NK-92 (cell line): Measurements from ENCODE around the gene NXNL1.

Experiments
- DNase-seq: peaks from one replicate; lab custom pipeline; 2025; ENCODE audit not compliant: unreplicated experiment; lab: John Stamatoyannopoulos, UW

Gene NXNL1

DNA sequence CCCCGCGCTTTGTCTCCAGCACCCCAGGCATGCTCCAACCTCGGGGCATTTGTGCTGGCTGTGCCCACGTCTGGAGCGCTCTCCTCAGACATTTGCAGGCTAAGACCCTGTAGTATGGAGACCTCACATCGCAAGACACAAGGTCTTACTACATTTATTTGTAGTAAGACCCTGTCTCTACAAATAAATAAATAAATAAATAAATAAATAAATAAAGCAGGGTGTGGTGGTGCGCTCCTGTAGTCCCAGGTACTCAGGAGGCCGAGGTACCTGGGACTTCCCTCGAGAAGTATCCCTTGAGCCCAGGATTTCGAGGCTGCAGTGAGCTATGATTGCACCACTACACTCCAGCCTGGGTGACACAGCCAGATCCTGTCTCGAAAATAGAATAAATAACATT, 4.6 kb downstream of the NXNL1 start:
- no peak for DNase-seq

GRCh38 chr19:17455308-17456123, 5.2 kb downstream of the NXNL1 start:
- DNase-seq: no peak

- DNase-seq: no peak
Observed at GRCh38 chr19:17454576-17455071, 6.1 kb downstream of the NXNL1 start.

- DNase-seq: no peak
Observed at GRCh38 chr19:17451820-17452219, 8.9 kb downstream of the NXNL1 start.

DNA sequence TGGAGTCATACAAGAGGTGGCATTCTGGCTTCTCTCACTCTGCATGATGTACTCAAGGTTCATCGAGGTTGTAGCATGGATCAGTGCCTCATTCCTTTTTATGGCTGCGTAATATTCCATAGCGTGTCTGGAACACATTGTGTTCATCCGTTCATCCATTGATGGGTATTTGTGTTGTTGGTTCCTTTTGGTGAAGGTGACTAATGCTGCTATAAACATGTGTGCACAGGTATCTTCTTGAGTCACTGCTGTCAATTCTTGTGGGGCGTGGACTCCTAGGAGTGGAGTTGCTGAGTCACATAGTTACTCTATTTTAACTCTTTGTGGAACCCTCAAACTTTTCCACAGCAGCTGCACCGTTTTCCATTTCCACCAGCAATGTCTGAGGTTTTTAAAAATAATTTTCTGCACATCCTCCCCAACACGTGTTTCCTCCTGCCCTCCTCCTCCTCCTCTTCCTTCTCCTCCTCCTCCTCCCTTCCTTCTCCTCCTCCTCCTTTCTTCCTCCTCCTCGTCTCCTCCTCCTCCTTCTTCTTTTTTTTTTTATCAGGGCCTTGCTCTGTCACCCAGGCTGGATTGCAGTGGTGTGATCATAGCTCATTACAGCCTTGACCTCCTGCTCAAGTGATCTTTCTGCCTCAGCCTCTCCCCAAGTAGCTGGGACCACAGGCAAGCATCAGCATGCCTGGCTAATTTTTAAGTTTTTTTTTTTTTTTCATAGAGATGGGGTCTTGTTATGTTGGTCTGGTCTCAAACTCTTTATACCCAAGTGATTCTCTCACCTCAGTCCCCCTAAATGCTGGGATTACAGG, 10.3 kb downstream of the NXNL1 start:
- DNase-seq: no peak

GRCh38 chr19:17448131-17448967, 12.4 kb downstream of the NXNL1 start, which contains the start of gene TMEM221:
TMEM221 (minus strand) TSS chr19:17448668; CDS start chr19:17448462, 206 bp downstream.
- DNase-seq: no peak

DNA sequence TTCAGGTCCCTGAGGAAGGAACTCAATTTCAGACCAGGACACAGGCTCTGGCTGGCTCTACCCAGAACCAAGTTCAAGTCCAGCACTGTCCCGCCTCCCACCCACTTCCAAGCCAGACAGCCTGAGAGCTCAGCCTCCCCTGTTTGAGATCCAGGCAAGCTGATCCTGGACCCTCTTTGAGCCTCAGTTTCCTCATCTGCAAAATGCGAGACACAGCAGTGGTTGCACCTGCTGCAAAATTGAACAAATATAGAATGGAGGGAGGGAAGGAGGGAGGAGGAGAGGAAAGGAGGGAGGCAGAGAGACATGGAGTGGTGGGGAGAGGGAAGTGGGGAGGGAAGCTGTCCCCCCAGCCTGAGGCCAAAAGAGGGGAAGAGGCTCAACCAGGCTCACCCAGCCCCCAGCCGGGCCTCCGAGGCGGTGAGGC, 13.0 kb downstream of the NXNL1 start:
- no peak for DNase-seq

DNA sequence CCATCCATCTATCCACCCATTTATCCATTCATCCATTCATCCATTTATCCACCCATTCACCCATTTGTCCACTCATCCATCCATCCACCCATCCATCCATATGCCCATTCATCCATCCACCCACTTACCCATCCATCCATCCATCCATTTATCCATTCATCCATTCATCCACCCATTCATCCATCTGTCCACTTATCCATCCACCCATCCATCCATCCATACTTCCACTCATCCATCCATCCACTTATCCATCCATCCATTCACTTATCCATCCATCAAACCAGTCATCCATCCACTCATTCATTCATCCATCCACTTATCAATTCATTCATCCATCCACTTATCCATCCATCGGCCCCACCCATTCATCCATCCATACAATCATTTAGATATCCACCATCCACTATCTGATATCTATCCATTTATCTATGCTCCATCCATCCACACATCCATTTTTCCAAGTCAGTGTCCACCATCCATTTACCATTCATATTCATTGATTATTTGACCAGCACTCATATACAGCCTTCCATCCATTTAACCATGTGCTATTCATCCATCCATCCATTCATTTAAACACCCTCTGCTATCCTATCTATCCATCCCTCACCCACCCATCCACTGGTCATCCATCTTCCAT, 15.1 kb downstream of the NXNL1 start:
- DNase-seq: no peak

- no peak for DNase-seq
Observed at GRCh38 chr19:17441241-17442021, 19.3 kb downstream of the NXNL1 start.

DNA sequence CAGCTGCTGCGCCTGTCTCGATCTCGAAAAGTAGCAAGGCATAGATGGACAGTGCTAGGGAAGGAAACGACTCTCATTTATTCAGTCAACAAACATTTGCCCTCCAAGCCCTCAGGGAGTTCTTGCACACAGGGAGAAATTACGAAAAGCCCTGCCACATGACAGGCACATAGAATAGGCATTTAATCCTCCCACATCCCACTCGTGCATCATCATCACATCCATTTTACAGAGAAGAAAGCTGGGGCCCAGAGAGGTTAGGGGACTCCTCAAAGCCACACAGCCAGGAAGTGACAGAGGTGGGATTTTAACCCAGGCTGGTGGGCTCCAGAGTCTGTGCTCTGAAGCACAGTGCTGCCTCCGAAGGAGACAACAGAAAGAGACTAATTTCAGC, 23.9 kb downstream of the NXNL1 start:
- DNase-seq: no peak

DNA sequence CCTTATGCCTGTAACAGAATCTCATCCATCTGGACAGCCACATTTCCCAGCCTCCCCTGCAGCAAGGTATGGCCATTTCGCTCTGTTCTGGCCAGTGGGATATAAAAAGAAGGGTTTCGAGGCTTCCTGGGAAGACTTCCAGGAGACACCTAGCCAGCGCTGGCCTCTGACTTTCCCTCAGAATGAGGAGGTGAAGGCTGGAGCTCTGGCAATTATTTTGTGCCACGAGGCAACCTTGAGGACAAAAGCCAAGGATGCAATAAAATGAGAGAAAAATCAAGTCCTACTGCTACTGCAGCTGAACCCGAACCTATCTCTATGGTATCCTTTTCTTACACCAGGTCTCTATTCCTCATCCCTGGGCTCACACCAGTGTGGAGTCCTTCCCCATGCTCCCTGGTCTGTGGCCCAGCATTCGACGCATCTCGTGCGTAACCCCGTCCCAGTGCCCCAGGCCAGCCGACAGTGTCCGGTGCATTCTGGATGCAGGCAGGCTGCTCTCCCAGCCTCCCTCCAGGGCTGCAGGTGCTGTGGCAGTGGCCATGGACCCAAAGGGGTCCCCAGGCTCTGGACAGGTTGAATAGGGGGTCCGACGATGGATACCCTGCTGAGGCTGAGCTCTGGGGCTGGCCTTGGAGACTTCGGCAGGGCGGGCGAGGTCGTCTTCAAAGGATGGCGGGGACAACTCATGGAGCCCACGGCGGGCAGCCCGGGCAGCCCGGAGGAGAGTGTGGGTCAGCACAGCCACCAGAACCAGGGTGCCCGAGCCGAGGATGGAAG, 24.4 kb downstream of the NXNL1 start:
- no peak for DNase-seq

DNA sequence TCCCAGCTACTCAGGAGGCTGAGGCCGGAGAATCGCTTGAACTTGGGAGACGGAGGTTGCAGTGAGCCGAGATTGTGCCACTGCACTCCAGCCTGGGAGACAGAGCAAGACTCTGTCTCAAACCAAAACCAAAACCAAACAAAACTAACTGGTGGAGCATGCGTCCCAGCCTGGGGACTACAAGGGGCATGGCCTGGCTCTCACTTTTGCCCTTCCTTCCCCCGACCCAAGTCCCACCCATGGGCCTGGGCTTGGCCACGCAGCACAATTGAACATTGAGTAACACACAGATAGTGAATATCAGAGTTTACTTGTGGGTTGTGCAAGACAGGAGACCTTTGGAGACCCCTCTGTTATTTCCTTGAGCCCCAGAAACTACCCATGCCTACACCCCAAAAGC, 25.5 kb downstream of the NXNL1 start:
- DNase-seq: no peak

- DNase-seq: no peak
Observed at GRCh38 chr19:17431417-17431816, 29.3 kb downstream of the NXNL1 start.

GRCh38 chr19:17429641-17430113, 31.0 kb downstream of the NXNL1 start:
- DNase-seq: no peak

DNA sequence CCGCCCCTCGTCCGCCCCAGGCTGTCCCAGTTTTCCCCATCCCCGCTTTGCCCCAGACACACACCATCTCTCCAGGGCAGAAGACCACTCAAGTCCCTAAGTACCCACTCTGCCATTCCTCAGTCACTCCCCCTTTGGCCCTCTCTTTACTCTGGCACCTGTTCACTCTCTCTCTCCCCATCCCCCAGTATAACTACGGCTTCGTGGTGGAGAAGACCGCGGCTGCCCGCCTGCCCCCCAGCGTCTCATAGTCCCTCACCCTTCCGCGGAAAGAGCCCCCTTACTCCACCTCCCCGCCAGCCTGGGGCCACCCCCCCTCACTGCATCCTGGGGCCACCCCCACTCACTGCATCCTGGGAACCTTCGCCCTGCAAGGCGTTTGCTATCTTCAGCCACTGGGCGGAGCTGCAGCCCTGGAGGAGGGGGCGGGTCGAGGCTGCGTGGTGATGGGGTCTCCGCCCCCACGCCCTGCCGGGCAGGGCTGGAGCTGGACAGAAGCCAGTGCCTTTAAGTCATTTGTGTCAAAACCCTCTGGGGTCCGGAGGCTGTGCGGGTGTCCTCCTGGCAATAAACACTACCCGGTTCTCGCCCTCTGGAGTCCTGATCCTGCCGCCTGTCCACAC, 35.9 kb downstream of the NXNL1 start:
- no peak for DNase-seq

DNA sequence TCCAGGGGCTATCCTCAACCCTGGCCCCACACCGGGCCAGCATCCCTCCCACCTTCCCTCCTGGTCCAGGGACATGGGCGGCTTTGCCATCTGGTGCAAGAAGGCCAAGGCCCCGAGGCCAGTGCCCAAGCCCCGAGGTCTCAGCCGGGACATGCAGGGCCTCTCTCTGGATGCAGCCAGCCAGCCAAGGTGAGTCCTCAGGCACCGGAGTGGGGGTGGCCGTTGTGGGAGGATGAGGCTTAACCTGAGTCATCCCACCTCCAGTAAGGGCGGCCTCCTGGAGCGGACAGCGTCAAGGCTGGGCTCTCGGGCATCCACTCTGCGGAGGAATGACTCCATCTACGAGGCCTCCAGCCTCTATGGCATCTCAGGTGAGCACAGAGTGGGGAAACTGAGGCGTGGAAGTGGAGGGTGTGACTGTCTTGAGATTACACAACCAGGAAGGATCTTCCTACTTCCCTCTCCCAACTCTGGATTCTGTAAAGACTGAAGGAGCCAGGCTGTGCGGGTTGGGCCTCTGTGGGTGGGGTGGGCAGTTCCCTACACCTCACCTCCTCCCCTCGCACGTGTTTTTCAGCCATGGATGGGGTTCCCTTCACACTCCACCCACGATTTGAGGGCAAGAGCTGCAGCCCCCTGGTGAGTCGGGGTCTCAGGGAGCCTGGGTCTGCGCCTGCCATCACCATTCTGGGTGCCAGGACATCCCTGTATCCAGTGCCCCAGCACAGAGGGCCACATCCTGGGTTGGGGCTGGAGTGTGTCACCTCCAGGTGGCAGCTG, 37.1 kb downstream of the NXNL1 start:
- DNase-seq: no peak

DNA sequence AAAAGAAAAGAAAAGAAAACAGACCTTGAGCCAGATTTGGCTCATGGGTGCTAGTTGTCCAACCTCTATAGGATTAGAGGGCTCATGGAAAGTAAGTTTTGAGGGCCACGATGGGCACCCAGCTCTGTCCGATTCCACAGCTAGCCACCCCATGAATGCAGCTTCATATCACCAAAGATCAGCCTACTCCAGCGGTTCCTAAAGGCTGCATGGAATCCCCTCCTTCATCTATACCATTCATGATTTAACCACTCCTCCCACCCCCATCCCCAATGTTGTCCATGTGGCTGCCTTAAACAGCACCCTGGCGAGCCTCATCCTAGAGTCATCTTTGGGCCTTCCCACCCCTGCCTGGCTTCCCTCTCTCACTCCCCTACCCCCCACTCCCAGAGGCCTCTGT, 38.8 kb downstream of the NXNL1 start:
- DNase-seq: no peak

GRCh38 chr19:17420475-17420924, 40.2 kb downstream of the NXNL1 start:
- no peak for DNase-seq
